Retina (tissue), 1 donor: Measurements from ENCODE around the gene PSMG4.

Experiments
- DNase-seq: peaks from one replicate; pipeline ENCODE4 v3.0.0-alpha.2; 2016

The PSMG4 gene

DNA sequence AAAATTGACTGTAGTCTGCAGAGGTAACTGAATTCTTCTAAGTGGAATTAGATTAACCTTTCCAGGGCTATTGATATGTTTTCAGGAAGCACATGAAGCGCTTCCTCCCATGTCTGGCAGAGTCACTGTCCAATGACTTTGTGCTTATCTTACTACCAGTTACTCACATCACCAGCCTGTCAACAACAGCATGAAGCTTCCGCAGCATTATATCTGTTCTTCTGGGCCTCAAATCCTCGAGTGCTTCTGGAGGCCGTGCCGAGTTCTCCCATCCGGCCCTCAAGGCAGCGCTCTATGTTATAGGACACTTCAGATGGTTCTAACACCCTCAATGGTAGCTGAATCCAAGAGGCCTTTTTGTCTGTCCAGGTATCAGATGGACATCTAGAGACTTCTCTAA lies 33.2 kb downstream of the PSMG4 start:
- DNase-seq: no peak

DNA sequence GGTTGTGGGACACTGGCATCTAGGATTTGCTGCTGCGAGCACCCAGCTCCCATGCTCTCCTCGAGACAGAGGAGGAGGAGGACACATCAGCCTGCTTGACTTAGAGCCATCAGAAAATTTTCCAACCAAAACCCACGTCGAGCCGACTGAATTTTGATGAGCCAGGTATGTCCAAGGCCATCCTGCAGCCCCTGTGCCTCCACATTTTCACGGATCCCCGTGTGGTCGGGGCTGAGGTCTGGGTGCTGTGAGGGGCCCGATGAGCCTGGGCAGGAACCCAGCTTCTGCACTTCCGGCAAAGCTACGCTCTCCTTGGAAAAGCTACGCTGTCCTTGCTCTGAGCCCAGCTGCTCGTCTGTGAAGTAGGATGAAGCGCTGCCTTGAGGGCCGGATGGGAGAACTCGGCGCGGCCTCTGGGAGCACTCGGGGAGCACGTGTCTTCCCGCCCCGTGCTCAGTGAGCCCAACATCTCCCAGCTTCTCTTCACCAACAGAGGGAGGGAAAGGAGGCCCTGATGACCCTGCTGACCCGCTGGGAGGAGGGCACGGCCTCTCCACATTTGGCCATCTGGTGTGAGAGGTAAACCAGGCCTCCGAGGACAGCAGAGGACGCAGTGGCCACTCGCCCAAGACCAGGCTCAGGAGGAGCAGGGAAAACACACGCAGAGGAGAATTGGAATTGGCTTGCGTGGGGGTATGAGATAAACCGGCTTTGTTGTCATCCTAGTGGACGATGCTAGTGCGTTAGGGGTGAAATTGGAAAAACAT lies 33.9 kb downstream of the PSMG4 start:
- DNase-seq: no peak

DNA sequence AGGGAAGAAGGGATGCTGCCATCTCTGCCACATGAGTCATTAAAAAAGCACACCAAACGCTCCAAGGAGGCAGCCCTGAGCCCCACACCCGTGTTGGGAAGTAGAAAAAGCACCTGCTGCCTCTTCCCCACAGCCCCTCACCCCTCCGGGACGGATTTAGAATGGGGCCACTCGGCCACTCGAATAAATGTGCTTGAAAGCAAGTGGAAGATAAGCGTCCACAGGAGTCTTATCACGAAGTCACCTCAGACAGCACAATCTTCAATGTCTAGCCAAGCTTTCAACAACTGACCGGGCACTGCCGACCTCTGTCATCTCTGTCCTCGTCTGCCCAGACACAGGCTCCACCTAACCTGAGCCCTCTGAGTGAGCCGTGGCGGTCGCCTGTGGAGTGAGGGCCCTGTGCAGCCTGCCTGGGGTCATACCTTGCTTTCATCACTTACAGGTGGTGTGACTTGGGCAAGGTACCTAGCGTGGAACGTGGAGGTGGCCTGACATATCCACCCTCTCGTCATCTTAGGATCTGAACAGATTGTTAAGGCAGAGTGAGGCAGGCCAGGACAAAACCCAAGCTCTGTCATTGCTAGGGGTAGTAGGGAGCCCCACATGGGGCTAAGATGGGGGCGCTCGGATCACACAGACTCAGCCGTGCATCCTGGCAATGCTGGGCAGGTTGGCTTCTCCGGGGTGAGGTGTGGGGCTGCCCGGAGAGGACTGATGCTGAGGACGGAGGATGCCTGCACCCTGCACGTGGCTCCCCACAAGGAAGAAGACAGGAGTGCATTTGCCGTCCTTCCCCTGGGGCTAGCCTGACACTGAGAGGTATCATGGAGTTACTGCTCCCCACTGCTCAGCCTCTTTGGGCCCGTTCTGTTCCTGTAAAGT lies 34.8 kb downstream of the PSMG4 start:
- DNase-seq: no peak

DNA sequence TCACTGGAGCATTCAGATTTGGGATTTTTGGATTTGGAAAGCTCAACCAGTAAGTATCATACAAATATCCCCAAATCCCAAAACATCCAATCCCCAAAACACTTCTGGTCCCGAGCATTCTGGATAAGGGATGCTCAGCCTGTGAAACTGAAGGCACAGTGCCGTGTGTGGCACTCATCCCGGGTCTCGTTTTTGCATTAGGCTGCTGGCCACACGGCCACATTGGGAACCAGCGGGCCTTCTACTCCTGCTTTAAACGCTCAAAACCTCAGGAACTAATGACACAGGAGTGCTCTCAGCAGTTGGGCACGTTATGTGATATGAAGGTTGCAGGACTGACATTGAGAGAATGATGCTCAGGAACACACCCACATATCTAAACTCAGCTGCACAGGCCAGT lies 35.6 kb downstream of the PSMG4 start:
- no peak for DNase-seq

DNA sequence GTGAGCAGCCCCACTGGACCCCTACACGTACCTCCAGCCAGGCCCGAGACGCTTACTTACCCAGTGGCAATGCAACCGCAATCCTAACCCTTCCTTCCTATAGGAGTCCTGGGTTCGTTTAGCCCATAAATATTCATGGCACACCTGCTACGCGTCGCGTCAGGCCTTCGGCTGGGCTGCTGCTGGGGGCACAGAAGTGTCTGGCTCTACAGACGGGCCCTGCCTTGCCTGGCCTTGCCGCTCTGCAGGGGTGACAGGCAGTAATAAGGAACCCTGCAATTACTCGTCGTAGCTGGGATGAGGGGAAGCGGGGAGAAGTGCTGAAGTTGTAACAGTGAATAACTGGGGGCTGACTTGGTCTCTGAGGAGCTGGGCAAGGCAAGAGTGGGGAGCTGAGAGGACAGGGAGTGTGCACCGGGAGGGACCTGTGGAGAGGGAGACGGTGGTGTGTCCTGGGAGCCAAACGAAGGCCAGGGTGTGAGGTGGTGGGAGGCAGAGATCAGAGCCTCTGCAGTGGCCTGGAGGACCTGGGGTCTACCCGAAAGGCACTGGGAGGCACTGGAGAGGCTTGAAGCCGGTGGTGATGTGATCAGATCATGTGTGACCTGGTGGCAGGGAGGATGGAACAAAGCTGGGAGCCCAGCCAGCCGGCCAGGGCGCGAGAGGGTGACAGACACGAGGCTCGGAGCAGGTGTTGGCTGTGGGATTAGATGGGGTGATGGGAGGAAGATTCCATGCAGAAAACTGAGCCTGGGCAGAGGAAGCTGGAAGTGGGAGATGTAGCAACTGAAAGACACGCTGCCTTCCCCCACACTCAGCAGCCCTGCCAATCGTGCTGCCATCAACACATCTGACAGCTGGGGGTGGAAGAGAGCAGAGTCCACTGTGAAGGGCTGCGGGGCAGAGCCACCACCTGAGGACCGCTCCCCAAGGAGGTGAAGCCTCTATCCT lies 36.4 kb downstream of the PSMG4 start:
- DNase-seq: peak; percentile 75

DNA sequence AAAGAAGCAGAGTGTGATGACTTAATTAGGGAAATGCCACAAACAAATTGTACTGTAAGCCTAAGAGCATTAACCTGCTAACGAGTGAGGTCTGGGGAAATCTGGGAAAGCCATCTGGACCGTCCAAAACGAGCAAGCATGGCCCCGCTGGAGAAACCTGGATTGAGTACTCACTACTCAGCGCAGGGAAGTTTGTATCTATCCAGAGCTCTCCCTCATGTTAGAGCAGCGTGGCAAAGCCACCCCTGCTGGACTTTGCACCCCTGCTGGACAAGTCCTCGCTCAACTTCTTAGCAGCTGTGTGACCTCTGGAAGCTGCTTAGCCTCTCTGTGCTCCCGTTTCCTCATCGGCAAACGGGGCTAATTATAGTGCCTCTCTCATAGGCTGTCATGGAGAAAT lies 37.3 kb downstream of the PSMG4 start:
- DNase-seq: no peak

DNA sequence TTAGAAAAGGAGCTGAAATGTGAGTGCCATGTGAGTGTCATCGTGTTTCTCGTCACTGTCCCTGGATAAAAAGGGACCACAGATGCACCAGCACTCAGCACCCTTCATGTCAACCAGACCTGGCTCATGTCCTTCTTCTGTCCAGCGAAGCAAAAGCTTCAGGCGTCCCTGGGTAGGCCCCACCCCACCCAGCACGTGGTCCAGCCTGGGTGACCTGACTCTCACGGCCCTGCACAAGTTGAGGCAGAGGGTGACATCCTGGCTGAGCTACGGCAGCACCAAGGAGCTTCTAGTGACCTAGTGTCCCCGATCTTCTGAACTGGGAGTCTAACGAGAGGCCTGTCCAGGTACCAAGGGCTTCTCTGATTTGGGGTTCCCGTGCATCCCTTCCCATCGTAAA lies 37.8 kb downstream of the PSMG4 start:
- no peak for DNase-seq

DNA sequence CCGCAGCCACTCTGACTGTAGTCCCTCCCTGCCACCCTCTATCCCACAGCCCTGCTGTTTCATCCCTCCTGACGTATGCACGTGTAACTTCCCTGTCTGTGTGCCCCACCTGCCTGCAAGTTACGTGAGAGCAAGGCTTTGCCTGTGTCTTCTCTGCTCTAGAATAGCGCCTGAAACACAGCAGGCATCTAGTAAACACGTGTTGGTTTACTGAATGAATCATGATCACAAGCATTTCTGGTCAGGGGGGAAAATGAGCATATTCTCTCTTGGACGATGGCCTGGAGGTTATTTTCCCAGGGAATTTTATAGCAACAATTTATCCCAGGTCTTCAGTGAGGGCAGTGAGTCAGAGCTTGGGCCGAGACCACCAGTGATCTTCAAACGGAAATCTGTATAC lies 38.3 kb downstream of the PSMG4 start:
- DNase-seq: no peak

DNA sequence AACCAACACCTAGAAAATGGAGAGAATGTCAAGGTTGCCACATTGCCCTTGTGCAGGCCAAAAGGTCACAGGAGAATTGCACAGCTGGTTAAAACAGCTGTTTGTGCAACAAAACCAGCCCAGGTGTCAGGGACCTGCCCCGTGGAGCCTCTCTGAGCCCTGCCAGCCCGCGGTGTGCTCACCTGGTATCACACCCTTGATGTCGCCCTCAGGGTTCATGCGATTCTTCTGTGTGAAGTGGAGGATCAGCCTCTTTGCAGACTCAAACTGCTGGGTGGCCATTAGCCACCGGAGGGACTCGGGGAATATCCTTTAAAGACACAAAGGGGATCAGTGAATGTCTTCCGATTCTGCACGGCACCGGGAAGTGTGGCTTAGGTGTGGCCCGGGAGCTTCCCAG lies 39.2 kb downstream of the PSMG4 start:
- DNase-seq: no peak

DNA sequence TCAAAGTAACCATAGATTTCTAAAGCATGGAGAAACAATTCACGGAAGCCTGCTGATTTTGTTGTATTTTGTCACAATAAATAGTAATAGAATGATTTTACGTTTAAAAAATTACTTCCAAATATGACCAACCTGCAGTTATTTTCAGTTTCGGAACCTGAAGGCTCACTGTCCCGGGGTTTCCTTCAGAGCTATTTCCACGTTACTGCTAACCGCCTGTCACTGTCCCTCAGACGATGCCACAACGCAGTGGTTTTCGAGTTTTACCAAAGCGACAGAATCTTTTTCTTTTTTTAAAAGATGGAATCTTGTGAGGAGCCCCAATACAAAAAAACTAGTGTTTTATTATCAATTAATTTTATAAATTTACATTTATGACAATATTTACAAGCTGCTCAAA lies 40.5 kb downstream of the PSMG4 start:
- no peak for DNase-seq

DNA sequence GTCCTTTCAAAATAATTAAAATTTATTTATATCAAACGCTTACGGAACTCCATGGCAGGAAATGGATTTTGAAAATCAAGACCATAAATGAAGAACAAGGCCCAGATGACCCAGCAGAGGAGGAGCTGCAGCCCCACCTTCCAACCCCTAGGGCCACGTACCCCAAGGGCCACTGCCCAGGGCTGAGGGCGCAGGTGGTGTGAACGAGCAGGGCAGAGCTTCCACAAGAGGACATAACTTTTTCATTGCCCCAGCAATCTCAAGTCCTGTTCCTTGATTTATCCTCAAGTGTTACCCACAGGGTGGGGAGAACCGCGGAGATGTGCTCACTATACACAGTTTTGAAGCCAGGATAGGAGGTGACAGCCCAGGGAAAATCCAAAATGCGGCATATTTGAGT lies 42.8 kb downstream of the PSMG4 start:
- no peak for DNase-seq

DNA sequence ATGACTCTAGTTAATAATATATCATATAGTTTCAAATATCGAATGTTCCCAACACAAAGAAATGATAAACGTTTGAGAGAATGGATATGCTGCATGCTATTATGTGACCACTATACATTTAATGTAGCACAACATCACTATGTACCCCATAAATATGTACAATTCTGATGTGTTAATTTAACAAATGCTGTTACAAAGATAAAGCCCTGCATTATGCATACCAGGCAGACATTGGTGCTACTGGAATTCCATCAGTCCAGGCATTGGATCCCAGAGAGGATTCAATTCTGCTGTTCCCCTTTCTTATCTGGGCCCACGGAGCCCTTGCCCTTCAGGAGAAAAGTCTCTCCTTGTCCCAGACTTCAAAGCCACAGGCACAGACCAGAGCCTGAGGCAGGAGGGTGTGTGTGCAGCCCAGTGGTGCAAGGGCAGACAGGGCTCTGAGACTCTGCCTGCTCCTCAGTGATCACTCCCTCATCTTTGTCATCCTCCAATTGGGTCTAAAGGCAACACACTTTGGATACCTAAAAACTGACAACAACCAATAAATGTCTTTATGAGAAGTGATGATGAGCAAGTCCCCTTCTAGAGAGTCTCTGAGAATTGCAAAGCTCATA lies 45.2 kb downstream of the PSMG4 start:
- DNase-seq: no peak

DNA sequence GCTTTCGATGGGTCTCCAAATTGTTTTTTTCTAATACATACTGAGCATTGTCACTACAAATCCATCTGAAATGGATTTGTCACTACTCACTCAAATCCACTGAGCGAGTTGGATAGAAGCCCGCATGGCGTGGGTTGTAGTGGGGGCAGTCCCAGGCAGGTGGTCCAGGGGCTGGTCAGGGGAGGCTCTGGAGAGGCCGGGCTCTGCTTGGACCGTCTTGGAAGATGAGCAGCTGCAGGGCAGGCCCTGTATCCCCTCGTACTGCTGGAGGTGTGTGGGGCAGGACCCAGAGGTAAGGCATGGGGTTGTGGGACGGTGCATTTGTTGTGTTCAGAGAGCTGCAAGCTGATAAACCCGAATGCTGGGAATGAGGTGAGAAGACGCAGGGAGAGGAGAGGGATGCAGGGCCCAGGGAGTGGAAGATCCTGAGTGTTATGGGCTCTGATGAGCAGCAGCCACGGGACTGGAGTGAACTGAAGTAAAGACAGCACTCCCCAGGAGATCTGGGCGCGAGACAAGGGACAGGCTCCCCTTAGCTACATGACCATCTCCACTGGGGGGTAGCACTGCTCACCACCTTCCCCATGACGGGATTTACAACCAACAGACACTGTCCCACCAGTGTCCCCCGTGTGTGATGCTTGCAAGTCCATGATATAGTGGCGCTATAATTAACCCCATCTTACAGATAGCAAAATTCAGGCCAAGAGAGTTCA lies 45.9 kb downstream of the PSMG4 start:
- DNase-seq: no peak

DNA sequence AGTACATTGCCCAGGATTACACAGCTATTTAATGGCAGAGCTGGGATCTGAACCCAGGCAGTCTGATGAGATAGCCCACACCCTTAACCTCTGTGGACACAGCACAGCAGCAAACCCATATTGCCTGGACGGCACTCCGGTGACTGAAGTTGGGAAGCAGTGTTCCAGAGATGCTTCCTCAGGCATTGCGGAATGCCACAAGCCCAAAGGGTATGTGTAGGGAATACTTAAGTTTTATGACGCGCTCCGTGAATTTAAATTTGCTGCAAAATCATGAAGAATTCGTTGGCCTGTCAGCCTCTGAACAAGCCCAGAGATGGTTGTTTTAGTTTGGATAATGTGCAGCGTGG lies 46.4 kb downstream of the PSMG4 start:
- no peak for DNase-seq

DNA sequence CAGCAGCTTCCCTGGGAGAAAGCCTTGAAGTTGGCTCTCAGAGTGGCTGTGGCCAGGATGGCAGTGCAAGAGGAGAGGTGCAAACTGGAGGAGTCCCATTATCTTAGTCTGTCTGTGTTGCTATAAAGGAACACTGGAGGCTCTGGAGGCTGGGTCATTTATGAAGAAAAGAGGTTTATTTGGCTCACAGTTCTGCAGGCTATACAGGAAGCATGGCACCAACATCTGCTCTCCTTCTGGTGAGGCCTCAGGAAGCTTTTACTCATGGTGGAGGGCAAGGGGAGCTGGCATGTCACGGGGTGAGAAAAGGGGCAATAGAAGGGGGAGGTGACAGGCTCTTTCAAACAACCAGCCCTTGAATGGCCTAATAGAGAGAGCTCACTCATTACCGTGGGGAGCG lies 47.1 kb downstream of the PSMG4 start:
- no peak for DNase-seq

DNA sequence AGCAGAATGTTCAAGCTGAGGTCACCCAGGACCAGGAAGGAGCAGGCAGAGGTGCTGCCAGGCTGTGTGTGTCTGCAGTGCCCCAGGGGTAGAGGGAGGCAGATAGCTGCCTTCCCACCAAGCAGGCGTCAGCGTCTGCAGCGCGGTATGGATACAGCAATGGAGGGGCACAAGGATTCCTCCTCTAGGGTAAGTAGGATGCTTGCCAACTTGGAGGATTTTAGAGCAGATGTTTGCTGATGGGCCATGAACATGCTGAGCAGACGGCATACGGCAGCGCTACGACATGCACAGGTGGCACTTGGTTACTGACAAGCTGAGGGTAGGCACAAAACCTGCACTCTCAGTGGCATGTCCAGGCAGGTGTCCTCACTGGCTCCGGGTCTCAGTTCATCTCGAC lies 48.1 kb downstream of the PSMG4 start:
- DNase-seq: no peak

DNA sequence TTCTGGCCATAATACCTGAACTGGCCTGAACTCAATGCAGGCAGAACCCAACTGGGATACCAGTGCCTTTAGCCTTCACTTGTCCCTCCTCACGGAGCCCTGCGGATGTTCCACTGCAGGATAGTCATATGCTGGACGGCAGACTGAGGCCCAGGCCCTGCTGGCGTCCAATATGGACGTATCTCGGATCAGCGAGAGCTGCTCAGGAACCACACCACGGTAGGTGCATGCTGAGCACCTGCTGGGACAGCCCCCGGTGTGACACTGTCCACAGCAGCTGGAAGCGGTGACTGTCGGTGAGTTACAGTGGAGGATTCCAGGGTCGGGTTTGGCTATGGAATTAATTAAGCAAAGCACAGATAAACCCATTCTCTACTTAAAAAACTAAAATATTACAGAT lies 48.7 kb downstream of the PSMG4 start:
- no peak for DNase-seq

DNA sequence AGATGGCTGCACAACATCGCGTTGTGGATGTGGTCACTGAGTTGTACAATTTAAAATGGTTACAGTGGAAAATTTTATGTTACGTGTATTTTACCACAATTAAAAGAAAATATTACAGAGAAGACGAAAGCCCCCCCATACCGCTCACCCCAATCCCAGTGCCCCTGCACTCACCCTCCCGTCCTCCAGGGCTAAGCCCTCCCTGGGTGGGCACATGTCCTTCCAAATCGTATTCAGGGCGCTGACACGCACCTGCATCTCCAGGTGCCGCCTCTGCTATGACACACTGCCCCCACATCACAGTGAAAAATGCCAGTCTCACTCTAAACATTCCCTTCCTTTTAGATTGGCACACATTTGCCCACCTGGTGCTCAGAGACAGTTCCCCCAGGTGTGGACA lies 49.4 kb downstream of the PSMG4 start:
- DNase-seq: no peak

DNA sequence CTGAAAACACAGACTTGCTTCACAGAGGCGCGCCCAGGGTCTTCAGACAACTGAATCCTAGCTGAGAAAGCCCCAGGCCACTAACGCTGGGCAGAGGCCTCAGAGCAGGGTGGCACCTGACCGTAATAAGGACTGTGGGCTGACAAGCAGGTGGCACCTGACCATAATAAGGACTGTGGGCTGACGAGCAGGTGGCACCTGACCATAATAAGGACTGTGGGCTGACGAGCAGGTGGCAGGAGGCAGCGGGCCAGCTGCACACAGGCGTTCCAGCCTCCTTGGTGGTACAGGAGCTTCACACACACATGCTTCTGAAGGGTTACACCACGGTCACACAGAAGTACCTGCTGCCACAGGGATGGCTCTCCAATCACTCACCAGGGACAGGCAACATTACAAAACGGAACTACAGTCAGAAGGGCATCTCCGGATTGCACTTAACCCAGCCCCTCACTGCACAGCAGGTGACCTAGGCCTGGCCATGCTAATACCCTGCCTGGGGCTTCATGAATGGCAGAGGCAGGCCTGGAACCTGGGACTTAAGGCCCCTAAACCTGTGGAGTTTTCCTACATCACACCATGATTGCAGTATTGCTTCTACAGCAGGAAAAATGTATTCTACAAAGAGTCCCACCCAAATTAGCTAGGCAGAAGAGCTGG lies 50.8 kb downstream of the PSMG4 start:
- DNase-seq: no peak

DNA sequence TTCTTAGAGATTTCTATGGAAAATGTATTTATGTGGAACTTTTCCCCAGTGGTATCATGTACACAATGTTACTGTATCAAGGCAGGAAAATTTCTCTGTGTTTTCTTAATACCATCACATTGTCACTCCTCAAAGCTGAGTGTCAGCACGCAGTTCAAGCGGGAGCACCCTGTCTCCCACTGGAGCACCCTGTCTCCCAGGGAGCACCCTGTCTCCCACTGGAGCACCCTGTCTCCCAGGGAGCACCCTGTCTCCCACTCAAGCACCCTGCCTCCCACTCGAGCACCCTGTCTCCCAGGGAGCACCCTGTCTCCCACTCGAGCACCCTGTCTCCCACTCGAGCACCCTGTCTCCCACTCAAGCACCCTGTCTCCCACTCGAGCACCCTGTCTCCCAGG lies 51.3 kb downstream of the PSMG4 start:
- no peak for DNase-seq

DNA sequence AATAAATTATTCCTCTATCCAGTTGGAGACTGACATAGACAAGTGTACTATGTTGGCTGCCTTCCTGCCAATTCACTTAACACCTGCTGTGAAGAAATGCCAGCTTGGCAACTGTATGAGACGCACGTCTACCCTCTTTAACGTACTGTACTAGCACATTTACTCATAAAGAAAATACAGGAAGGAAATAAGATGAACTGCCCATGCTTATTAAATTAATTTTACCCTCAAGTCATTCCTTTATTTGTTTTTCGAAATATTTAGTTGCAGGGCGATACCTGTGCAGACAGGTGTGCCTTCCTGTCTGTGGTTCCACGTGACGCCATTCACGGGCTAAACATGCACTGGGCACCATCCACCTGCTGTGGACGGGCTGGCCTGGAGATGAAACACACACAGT lies 52.0 kb downstream of the PSMG4 start:
- DNase-seq: no peak

DNA sequence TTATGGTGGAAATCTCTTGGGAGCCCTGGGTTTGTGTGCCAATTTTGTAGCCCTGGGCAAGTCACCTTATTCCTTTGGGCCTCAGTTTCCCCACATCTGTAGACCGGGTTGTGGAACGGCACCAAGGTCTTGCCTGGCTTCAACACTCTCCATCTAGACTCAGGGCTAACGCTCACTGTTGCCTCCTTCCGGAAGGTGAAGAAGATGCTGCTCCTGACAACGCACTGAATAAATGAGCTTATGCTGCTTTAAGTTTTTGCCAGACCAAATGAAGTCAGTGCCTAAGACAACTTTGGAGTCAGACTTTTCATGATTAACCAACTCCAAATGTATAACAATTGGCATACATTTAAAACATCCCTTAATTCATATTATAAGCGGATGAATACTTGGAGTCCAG lies 53.1 kb downstream of the PSMG4 start:
- DNase-seq: no peak
